ENCODE data around the gene PLCL2.
"Not testable (repeated sequence)": the region's sequence is repeated elsewhere in the genome, so short reads cannot be mapped to it uniquely, and the experiment has no call there.

The PLCL2 gene

GRCh38 chr3:17089314-17089700 is 204.6 kb downstream of the PLCL2 start:
- H3K4me3 ChIP-seq (ENCODE audit: low read depth, low read length), result no peak overlapping the region
- in situ Hi-C loops (cut with HindIII; ENCODE audit: low sequenced_read_pairs), result no loop called here
- TF ChIP-seq CTCF (IDR thresholded peaks at IDR 0.05; ENCODE audit: low read depth, low read length, missing control alignments), result no peak
- DNase-seq (ENCODE audit: low read depth), result no peak

GRCh38 chr3:17090280-17090983 is 205.7 kb downstream of the PLCL2 start:
- DNase-seq (ENCODE audit: low read depth), result no peak
- in situ Hi-C loops (cut with HindIII; ENCODE audit: low sequenced_read_pairs), result no loop called here
- no peak for TF ChIP-seq CTCF (IDR thresholded peaks at IDR 0.05; ENCODE audit: low read depth, low read length, missing control alignments)
- no peak overlapping the region for H3K4me3 ChIP-seq (ENCODE audit: low read depth, low read length)

GRCh38 chr3:17091910-17092582 is 207.3 kb downstream of the PLCL2 start:
- in situ Hi-C loops (cut with HindIII; ENCODE audit: low sequenced_read_pairs), result no loop called here
- H3K4me3 ChIP-seq (ENCODE audit: low read depth, low read length), result no peak overlapping the region
- TF ChIP-seq CTCF (IDR thresholded peaks at IDR 0.05; ENCODE audit: low read depth, low read length, missing control alignments), result no peak
- DNase-seq (ENCODE audit: low read depth), result no peak

- in situ Hi-C loops (cut with HindIII; ENCODE audit: low sequenced_read_pairs), result no loop called here
- no peak overlapping the region for H3K4me3 ChIP-seq (ENCODE audit: low read depth, low read length)
- no peak for DNase-seq (ENCODE audit: low read depth)
- no peak for TF ChIP-seq CTCF (IDR thresholded peaks at IDR 0.05; ENCODE audit: low read depth, low read length, missing control alignments)
Observed at GRCh38 chr3:17092583-17092933, 207.8 kb downstream of the PLCL2 start.

- in situ Hi-C loops (cut with HindIII; ENCODE audit: low sequenced_read_pairs), result no loop called here
- no peak for TF ChIP-seq CTCF (IDR thresholded peaks at IDR 0.05; ENCODE audit: low read depth, low read length, missing control alignments)
- DNase-seq (ENCODE audit: low read depth), result no peak
- no peak overlapping the region for H3K4me3 ChIP-seq (ENCODE audit: low read depth, low read length)
Observed at GRCh38 chr3:17094551-17094950, 209.8 kb downstream of the PLCL2 start.

GRCh38 chr3:17103579-17103978 is 218.8 kb downstream of the PLCL2 start:
- no peak for DNase-seq (ENCODE audit: low read depth)
- in situ Hi-C loops (cut with HindIII; ENCODE audit: low sequenced_read_pairs), result no loop called here
- no peak for TF ChIP-seq CTCF (IDR thresholded peaks at IDR 0.05; ENCODE audit: low read depth, low read length, missing control alignments)
- H3K4me3 ChIP-seq (ENCODE audit: low read depth, low read length), result no peak overlapping the region

- DNase-seq (ENCODE audit: low read depth); H3K4me3 ChIP-seq (ENCODE audit: low read depth, low read length); in situ Hi-C loops (cut with HindIII; ENCODE audit: low sequenced_read_pairs): not testable (repeated sequence)
Observed at GRCh38 chr3:17106801-17107200, 222.0 kb downstream of the PLCL2 start.
